Neural progenitor cell (in vitro differentiated cells): ENCODE measurements around the gene ATL1.

Experiments used
- EZH2 ChIP-seq: fragments of 200-600 bp; sonication (generic); IDR thresholded peaks from 2 replicates; pipeline ENCODE4 v1.6.1; 2017; ENCODE audit warnings: antibody characterized with exemption, mild to moderate bottlenecking, moderate library complexity
- EZH2phosphoT487 ChIP-seq: fragments of 200-600 bp; sonication (generic); IDR thresholded peaks from 2 replicates; pipeline ENCODE4 v1.6.1; 2017; ENCODE audit warnings: antibody characterized with exemption
- TF ChIP-seq, protein P1 (sequence below): fragments of 200-600 bp; sonication (generic); IDR thresholded peaks from 2 replicates; pipeline ENCODE4 v1.5.1; 2017; ENCODE audit warnings: antibody characterized with exemption, mild to moderate bottlenecking

DNA sequence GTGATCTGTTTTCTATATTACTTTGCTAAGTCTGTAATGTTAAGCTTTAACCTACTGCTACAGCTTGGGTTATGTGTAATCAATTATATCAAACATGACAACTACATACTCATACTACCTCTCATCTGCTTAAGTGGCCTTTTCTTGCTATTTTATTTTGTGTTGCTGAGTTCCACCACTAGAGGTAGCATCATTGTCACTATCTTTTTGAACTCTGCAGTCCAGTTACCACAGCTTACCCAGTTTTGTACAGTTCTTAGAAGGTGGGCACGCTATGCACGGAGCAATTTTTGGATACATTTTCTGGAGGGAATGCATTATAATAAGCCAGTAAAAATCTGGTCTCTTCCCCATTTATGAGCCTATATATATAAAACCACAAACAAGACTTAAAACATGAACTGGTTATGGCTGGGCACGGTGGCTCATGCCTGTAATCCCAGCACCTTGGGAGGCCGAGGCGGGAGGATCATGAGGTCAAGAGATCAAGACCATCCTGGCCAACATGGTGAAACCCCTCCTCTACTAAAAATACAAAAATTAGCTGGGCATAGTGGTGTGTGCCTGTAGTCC lies 59.7 kb downstream of the ATL1 start:
- TF ChIP-seq EZH2 (no peak), EZH2phosphoT487 (no peak)
- TF ChIP-seq, protein P1, sequence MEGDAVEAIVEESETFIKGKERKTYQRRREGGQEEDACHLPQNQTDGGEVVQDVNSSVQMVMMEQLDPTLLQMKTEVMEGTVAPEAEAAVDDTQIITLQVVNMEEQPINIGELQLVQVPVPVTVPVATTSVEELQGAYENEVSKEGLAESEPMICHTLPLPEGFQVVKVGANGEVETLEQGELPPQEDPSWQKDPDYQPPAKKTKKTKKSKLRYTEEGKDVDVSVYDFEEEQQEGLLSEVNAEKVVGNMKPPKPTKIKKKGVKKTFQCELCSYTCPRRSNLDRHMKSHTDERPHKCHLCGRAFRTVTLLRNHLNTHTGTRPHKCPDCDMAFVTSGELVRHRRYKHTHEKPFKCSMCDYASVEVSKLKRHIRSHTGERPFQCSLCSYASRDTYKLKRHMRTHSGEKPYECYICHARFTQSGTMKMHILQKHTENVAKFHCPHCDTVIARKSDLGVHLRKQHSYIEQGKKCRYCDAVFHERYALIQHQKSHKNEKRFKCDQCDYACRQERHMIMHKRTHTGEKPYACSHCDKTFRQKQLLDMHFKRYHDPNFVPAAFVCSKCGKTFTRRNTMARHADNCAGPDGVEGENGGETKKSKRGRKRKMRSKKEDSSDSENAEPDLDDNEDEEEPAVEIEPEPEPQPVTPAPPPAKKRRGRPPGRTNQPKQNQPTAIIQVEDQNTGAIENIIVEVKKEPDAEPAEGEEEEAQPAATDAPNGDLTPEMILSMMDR, result peak; percentile 60
